Raji (cell line): ENCODE data around the gene SSR2.

Source experiments
- POLR2A ChIP-seq: IDR thresholded peaks from 2 replicates; pipeline ENCODE4 v1.6.1; 2011; ENCODE audit warnings: low read depth, low read length, control low read depth; ENCODE audit not compliant: insufficient read depth

Gene SSR2

DNA sequence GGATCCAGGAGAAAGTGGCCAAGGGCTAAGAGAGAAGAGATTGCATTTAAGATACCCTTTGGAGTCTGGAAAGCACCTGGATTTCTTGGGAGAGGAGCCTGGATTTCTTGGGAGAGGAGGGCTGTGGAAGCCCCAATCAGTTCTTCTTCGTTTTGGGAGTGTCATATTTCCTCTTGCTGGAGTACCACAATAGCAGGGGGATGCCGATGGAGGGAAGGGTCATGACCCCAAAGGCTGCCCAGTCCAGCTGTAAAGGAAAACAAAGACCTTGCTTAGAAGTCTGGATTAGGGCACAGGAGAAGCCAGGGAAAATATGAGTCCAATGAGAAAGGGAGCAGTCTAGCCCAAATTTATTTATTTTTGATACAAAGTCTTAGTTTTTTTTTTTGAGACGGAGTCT is 11.3 kb downstream of the SSR2 start:
- TF ChIP-seq POLR2A, result no peak

DNA sequence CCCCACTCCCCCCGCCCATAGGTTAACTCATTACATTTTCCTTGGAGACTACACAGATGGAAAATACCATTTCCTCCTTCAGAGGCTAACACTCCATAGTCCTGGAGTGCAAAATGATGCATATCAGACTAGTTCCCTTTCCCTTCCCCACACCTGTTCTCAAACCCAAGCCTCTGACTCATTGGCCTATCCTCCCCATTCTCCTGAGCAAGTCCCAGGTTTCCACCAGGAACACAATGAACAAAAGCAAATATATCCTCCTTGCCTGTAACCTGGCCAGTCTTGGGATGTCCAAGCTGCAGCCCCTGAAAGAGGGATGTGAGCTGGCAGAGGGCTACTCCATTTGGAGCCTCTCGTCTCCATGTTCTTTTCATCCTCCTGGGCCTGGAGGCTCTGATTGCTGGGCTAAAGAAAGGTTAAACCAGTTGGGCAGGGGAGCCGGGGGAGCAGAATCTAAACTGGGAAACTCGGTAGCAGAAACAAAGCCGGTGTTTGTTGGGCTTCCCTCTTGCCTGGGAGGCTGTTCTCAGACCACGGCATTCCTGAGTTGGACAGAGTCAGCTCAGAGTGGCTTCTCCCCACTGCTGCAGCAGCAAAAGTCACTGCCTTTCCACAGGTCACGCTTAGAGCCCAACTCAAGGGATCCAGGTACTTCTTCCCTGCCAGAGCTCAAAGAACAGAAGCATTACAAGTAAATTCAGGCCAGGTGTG is 13.9 kb downstream of the SSR2 start:
- no peak for TF ChIP-seq POLR2A

DNA sequence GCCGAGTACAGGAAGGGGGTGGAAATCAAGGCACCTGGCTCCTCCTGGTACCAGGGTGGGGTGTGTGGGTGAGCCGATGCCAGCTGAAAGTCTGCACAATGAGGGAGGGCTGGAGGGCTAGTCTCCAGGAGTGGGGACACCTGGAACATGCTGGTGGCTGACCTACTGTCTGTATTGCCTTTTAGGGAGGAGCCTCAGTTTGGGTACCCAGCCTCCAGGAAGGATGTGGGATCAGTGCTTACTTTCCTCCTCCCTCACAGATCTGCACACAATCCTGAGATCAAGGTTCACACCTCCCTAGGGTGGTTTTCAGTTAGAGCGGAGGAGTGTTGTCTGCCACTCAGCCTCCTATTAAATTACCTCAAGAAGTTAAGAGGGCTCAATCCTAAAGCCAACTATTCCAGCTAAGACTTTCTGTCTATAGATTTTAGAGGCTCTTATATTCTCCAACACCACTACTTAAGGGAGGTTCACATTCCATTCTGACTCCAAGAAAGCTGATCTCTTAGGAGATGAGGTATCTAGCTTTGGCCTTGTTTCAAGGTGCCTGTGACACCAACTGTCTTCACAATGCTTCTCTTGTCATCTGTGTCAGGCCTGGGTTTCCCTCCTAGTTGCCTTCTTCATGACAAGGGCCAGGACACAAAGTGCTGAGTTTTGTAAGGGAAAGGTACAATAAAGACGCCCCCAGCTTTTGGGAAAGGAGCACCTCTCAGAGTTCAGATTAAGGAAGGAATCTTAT is 15.7 kb downstream of the SSR2 start:
- TF ChIP-seq POLR2A, result no peak

DNA sequence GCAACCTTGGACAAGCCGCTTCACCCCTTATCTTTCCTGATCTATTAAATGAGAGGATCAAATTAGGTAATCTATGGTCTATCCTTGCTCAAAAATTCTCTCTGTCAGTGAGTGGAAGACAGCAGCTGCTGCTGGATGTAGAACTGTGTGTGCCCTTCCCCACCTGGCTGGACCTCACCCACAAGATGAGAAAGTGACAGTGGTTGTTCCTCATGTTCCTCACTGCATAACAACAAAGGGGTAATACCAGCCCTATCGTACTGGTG is 16.9 kb downstream of the SSR2 start:
- TF ChIP-seq POLR2A, result no peak

DNA sequence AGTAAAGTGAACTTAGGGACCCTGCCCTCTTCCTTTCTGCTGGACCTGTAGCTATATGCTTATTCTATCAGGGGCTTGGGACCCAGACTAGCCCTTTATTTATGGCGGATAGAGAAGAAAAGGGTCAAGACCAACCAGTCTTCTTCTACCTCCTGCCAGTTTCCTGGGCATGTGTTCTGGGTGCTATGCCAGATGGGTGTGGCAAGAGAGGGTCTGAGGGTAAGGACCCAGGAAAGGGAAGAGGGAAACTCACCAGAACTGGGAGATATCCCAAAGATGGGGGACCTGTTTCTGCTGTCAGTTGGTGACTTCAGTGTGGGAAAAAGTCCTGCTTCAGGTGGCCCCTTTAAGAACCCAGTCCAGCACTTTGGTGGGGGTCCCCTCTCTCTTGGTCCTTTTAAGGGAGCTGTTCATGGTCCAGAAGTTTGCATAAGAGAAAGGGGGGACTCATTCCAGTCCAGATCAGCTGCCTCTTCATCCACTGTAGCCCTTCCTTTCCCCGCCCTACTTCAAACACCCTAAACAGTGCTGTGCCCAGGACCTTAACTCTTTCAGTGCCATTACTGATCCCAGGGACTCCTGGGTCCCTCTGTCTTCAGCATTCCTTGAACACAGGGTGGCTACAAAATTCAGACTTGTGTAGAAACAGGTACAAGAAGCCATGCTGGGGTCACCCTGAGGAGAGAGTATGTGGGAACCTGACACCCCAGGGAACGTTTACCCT is 18.4 kb downstream of the SSR2 start:
- no peak for TF ChIP-seq POLR2A

DNA sequence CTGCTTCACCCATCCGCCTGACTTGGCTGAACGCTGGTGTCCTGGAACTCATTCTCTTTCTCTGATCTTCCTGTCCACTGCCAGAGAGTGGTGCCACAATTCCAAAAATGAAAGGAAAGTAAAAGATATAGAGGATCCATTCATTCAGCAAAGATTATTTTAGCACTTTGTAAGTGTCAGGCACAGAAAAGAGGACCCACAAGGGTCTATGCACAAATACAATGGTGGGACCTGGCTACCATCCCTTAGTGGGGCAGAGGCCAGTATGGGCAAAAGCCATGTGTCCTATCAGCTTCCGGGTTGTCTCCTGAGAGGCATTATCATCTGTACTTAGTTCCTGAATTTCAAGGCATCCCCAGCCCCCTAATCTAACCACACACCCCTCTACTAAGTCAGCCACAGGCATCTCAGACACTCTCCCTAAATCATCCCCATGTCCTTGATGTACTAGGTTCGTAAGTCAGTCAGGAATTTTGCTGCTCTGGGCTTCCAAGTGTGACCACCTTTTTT is 19.0 kb downstream of the SSR2 start:
- TF ChIP-seq POLR2A, result no peak

DNA sequence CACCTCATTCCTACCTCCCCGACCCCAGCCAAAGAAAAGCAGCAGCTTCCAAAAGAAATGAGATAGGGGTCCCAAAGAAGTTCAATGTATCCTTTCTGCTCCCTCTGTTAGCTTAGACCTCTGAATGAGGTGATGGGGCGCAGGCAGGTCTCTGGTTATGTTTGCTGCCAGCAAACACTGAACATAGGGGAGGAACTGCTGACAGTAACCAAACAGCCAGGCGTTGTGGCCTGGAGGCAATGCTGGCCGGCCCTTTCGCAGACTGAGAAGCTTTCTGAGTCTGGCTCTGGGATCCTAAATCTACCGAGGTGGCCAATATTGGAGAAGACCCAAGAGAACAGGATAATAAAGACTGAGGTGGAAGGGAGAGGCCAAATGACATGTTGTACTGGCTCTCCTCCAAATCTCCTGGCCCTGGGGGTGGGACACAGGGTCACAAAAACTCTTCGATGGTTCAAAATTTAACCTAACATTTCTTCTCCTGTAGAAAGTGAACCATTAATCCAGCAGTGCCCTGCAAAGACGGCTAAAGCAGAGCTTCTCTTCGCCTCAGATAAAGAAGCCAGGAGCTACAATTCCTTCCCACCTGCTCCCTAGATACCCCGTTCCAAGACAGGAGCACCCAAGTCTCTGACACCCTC is 19.6 kb downstream of the SSR2 start:
- TF ChIP-seq POLR2A, result no peak

DNA sequence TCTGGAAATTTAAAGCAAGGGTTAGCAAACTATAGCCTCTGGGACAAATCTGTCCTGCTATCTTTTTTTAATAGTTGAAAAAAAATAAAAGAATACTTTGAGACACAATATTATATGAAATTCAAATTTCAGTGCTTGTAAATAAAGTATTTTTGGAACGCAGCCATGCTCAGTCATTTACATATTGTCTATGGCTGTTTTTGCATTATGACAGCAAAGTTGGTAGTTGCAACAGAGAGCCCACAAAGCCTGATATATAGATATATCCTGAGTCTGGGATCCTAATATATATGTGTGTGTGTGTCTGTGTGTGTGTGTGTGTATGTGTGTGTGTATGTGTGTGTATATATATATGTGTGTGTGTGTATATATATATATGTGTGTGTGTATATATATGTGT is 20.8 kb downstream of the SSR2 start:
- no peak for TF ChIP-seq POLR2A

DNA sequence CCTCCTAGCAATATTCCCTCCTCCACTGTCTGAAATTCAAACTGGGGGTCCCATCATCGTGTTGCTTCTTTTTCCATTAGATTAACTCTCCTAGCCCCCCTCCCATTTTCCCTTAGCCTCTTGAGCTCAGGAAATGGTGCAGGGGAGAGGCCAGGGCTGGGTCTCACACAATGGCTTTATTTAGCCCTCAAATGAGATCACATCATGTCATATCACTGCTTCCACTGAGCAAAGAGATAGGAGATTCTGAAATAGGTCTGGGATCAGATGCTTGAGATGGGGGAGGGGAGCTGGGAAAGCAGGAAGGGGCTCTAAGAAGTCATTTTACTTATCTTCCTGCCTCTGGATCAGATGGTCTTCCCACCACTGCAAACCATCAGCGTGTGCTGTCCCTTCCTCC is 24.6 kb downstream of the SSR2 start:
- TF ChIP-seq POLR2A, result no peak

DNA sequence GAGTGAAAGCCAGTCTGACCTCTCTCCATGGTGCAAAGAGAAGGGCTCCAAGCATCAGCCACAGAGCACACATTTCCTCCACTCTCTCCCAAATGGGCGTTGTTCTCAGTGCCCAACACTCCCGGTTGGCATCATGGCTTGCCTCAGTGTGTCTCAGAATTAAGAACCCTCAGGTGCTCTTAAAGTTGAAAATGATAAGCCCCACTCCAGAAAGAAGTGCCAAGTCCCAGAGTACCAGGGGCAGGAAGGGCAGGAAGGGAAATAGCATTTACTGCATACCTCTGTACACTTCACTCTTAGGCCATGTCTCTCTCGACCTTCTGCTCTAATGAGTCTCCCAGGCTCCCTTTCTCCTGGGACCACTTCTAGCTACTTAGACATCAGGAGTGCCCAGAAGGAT is 27.2 kb downstream of the SSR2 start:
- no peak for TF ChIP-seq POLR2A

DNA sequence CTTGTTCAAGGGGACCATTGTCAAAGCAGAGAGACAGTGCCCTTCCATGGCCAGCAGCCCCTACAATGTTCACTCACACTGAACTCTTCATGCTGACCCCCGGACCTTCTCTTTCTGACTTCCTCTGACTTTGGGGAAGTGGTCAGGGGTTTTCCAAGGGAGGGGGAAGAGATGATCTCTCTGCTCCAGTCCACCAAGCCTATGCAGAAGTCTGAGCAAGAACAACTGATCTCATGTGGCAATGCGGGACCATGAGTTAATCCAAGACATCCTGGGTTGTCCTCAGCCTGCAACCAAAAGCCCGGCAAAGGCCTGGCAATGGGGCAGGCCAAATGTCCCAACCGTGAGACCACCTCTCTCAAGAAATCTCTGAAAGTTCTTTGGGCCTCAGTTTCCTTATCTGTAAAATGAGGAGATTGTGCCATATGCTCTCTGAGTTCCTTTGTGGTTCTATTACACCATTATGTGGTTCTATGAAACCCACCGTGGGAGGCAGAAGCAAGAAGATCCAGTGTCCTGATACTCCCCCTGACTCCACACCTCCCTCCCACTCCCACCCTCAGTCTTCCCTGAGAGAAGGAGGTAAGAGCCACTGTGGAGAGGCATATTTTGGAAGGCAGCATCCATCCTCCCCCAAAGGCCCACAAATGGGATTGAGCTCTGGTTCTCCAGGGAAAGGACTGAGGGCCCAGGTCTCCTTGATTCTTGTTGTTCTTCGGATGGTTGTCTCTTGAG is 30.6 kb downstream of the SSR2 start:
- no peak for TF ChIP-seq POLR2A

DNA sequence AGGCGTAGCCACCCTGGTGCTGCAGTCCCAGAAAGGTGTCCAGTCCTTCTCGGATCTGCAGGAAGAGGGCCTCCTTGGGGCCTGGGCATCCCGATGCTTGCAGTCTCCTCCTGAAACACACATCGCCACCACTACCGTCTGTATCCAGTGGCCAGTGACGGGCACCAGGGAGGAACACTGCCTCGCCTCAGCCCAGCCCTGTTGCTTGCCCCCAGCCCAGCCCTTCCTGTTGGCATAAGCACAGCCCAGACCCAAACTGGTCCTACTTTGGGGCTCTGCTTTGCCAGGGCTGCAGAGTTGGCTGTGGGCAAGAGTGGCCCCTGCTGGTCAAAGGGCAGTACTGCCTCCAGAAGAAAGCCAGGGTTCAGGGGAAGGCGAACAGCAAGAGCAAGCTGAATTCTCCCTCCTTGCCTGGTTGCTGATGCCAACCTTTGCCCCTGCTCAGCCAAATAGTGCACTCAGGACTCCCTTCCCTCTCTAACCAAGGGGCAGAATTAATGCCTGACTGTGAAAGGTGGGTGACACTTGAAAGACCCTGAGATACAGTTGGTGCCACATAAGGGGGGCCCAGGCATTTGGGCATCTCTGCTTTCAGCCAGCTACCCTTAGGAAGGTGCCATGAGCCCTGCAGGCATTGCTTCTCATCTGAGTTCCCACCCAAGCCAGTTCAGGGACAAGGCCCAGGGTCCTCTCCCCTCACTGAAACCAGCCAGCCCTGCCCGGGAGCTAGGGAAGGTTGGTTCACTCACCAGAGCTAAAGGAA is 31.3 kb downstream of the SSR2 start:
- TF ChIP-seq POLR2A, result no peak

DNA sequence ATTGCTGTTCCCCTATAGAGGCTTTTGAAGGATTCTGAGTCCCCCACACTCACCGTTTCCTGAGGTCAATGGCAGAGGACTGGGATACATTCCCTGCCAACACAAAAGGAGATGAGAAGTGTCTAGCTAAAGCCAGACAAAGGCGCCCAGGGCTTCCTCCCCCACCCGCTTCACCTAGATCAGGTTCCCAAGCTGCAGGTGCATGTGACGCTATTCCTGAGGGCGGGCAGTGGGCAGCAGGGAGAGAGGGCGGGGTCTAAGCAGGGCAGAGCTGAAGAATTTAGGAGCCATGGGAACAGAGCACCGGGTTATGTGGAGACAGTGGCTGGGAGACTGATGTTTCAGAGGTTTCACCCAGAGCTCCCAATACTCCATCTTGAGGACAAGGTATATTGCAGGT is 36.4 kb downstream of the SSR2 start:
- no peak for TF ChIP-seq POLR2A
